HK-2 (cell line): Measurements from ENCODE around the gene CCNL1.
"Not testable (repeated sequence)": the region's sequence is repeated elsewhere in the genome, so short reads cannot be mapped to it uniquely, and the experiment has no call there.

Experiments used
- DNase-seq: peaks from one replicate; pipeline ENCODE4 v3.0.0-alpha.2; 2018; ENCODE audit not compliant: unreplicated experiment

CCNL1 gene

GRCh38 chr3:157103860-157104259, 56.1 kb downstream of the CCNL1 start:
- no peak for DNase-seq

- DNase-seq: no peak
Observed at GRCh38 chr3:157103280-157103679, 56.7 kb downstream of the CCNL1 start.

GRCh38 chr3:157102595-157102994, 57.4 kb downstream of the CCNL1 start:
- not testable (repeated sequence) for DNase-seq

GRCh38 chr3:157102098-157102497, 57.8 kb downstream of the CCNL1 start:
- DNase-seq: no peak

GRCh38 chr3:157101486-157101885, 58.5 kb downstream of the CCNL1 start:
- no peak for DNase-seq

- DNase-seq: no peak
Observed at GRCh38 chr3:157100608-157101396, 59.1 kb downstream of the CCNL1 start.

- no peak for DNase-seq
Observed at GRCh38 chr3:157100096-157100477, 59.9 kb downstream of the CCNL1 start.

GRCh38 chr3:157099326-157100095, 60.4 kb downstream of the CCNL1 start:
- no peak for DNase-seq

- no peak for DNase-seq
Observed at GRCh38 chr3:157098823-157099185, 61.1 kb downstream of the CCNL1 start.

- DNase-seq: no peak
Observed at GRCh38 chr3:157098121-157098822, 61.7 kb downstream of the CCNL1 start.
